GM21737 (cell line): ENCODE data around the gene FBXO21.

Experiments used
- ATAC-seq: cut with Tn5 transposase; IDR thresholded peaks from one replicate; pipeline ENCODE4 v1.9.1; 2021; ENCODE audit warnings: mild to moderate bottlenecking, moderate library complexity; ENCODE audit not compliant: unreplicated experiment

FBXO21 gene

DNA sequence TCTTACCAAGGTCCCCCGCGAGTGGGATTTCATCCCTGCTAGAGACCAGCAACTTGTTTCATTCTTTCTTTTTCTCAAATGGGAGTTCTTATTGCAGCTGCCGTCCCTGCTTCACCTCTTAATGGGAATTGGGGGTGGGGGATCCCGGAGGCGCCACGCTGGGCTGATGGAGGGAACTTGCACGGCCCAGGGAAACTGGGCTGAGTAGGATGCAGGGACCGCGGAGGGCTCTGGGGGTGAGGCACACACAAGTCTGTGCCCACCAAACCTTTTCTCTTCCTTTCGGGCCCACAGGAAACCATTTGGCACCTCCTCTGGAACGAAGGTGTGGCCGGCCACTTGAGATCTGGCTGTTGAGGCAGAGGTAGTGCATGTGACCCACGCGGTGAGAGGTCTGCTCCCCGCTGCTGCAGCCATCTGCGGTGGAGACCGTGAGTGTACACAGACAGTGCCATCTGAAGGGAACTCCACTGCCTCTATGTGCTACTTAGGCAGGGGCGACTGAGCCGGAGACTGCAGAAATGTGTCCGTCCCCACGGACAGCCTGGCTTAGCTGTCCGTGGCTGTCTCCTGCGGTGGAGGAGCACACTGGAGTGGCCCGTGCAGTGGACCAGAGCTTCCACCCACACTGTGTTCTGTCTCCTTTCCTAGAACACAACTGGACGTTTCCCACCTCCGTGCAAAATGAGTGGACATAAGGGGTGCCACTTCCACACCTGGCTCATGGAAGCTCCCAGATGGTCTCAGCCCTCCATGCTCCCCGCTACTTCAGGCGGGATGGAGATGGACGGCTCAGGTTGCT is 49.0 kb downstream of the FBXO21 start:
- ATAC-seq = no peak

DNA sequence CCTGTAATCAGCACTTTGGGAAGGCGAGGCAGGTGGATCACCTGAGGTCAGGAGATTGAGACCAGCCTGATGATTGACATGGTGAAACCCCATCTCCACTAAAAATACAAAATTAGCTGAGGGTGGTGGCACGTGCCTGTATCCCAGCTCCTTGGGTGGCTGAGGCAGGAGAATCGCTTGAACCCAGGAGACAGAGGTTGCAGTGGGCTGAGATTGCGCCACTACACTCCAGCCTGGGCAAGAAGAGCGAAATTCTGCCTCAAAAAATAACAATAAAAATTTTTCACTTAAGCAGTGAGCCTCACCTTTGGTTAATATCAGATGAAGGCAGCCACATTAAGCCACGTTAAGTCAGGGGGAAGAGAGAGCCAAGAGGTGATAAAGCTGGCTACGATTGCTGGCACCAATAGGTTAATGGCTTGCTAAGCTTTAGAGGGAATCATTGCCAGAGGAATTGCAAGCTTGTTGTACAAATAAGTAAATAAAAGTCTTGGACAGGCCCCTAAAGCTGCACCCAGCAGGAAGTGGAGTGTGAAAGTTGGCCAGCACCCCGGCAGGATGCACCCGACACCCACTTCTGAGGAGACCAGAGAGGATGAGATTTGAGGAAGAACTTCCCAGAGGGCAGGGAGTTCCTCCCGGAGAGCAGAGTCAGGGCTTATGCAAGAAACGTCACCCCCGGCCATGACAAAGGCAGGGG is 49.7 kb downstream of the FBXO21 start:
- no peak for ATAC-seq

DNA sequence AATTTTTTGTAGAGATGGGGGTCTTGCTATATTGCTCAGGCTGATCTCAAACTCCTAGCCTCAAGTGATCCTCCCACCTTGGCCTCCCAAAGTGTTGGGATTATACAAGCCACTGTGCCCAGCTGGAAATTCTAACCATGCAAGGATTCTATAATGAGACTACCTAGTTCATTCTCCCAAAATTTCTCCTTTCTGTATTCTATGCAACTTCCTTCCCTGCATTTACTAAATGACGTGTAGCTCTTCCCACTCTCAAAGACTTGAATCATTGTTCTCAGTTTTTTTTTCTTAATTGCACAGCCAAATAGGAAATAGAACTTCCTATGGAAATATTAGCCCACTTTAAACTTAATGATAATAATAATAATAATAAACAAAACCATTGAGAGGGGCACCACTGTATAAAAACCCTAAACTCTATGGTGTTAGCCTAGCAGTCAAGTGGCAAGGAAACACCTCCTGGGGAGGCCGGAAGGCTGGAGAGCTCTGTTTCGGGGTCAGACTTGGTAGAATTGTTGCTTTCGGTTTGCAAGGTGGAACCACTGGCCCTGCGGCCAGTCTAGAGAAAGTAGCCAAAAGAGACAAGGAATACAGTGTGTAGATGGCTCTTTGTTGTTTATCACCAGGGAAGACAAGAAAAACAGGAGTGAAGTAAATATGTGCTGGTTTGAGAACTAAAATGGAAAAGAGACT is 51.1 kb downstream of the FBXO21 start:
- ATAC-seq = no peak

DNA sequence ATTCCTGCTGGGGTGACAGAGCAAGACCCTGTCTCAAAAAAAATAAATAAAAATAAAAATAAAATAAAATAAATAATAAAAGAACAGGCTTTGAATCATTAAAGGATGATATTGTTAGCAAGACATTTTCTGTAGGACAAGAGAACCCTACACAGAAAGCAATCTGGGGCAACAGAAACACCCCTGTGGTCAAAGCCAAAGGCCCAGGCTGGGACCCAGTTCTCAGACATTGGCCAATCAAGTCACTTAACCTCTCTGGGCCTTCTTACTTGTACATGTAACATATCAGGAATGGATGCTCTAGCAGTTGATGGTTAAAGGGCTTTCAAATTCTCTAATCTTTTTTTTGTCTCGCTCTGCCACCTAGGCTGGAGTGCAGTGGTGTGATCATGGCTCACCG is 55.5 kb downstream of the FBXO21 start:
- no peak for ATAC-seq

DNA sequence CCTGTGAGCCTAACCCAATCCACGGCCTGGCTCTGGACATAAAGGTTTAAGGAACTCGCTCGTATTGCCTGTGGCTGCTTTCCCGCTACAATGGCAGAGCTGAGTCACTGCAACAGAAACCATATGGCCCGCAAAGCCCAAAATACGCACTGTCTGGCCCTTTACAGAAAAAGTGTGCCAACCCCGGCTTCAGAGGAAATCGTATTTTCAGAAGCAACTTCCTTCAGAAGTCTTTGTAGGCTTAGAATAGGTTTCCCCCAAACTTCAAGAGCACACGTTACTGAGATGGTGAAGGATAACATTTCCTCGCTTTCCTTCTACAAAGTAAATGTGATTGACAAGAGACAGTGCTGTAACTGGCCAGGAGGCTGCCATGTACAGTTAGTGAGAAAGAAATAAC is 56.2 kb downstream of the FBXO21 start:
- no peak for ATAC-seq

DNA sequence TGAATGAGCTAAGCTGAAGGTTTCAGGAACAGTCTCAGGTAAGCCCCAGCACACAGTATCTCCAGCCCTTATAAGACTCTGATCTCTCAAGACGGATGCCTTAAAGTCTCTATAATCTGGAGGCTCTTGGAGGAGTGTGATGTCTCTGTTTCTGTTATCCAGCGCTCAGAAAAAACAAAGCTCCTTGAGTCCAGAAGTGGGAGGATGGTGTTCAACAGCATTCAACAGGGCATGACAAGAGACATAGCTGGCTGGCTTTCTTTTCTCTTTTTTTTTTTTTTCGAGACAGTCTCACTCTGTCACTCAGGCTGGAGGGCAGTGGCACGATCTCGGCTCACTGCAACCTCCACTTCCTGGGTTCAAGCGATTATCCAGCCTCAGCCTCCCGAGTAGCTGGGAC is 59.5 kb downstream of the FBXO21 start:
- ATAC-seq = no peak

DNA sequence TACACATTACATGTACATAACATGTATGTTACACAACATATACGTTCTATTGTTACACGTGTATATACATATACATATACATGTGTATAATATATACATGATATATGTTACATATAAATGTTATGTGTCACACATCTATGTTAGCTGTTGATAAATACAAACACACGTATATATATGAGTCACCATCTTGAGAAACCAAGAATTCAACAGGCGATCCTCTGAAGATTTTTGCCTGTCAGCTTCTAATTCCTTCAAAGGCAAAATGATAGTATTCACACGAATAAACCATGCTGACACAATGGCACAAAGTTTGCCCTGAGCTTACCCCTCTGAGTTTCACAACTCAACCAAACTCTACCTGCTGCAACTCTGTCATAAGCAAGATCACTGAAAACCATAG is 60.9 kb downstream of the FBXO21 start:
- ATAC-seq = no peak

DNA sequence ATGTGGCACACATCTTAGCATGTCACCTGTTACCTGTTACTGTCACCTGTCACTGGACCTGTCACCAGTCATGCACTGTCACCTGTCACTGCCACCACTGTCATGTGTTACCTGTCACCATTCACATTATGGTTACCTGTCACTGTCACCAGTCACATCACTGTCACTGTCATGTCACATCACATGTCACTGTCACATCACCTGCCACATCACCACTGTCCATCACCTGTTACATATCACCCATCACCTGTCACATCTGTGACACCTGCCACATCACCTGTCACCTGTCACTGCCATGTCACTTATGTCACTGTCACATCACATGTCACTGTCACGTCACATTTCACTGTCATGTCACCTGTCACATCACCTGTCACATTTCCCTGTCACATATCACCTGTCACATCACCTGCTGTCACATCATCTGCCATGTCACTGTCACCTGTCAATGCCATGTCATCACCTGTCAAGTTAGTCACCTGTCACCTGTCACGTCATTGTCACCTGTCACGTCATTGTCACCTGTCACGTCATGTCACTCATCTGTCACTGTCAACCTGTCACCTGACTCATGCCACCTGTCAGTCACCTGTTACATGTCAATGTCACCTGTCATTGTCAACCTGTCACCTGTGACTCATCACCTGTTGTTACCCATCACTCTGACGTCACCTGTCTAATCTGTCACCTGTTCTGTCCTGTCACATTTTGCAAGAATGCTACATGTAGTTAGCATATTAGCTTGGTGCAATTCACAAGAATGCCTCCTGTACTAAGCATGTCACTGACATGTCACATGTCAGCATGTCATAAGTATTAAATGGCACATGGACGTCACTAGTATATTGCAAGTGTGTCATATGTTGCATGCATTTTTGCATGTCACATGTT is 62.1 kb downstream of the FBXO21 start:
- ATAC-seq = no peak

DNA sequence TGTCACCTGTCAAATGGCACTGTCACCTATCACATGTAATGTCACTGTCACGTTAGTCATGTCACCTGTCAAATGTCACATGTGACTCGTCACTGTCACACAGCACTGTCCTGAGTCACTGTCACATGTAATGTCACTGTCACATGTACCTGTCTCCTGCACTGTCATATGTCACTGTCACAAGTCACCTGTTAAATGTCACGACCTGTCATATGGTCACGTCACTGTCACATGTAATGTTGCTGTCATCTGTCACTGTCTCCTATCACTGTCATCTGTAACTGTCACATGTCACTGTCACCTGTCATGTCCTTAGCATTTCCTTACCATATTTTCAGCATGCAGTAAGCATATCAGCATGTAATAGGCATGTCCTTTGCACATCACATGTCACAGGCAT is 63.9 kb downstream of the FBXO21 start:
- ATAC-seq = no peak

DNA sequence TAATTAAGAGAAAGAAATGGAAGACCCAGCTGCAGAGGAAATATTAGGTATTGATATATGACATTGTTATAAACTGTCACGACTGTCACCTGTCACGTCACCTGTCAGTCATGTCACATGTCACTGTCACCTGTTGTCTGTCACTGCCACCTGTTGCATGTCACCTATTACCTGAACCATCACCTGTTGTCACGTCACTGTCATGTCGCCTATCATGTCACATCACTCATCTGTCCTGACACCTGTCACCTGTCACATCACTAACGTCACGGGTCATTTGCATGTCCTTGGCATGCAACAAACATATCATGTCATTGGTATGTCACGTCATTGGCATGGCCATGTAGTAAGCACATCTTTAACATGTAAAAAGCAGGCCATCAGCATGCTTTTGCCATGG is 64.5 kb downstream of the FBXO21 start:
- no peak for ATAC-seq

DNA sequence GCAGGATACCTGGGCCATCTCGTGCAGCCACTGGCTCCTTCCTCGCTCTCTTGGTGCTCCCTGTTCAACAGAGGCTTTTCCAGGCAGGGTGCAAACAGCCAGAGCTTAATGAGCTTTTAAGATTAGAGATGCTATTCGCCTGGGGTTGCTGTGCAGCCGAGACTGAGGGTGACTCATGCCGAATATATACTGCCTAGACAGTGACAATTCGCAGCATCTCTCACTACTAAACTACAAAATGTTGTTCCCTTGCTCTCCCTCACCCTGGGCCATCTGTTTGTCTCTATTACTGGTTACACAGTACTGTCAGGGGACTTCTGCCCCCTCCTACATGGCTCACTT is 65.0 kb downstream of the FBXO21 start:
- ATAC-seq = no peak

DNA sequence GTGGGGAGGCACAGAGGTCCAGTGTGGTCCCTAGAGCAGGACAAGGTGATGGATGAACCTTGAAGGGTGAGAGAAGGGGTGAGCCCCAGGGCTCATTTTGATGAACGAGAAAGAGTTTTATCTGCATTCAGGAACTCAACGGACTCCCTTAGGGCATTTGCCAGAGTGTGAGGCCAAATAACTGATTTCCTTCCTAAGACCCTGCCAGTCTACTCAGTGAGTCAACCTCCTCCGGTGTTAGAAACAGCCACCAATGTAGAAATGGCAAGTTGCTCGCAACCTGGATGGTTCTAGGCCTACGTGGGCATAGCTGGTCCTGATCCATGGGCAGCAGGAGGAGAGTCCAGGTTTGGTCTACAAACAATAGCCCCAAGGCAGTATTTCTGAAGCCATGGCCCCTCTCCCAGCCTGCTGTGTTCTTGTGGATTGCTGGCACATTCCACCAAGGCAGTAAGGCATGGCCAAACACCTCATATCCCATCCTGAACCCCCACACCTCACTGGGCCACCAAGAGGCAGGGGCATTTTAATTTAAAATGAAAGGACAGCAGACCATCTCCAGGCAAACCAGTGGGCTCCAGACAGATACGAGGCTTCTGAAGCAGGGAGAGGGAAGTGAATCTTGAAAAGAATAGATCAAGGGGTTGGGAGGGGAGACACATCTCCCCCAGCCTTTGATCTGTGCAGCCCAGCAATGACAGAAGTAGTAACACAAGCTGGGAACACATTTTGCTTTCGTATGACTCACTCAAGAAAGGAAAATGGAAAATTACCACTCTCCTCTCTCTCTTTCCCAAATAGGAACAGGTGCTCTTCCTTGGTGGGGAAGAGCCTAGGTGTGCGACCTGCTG is 65.6 kb downstream of the FBXO21 start:
- no peak for ATAC-seq

DNA sequence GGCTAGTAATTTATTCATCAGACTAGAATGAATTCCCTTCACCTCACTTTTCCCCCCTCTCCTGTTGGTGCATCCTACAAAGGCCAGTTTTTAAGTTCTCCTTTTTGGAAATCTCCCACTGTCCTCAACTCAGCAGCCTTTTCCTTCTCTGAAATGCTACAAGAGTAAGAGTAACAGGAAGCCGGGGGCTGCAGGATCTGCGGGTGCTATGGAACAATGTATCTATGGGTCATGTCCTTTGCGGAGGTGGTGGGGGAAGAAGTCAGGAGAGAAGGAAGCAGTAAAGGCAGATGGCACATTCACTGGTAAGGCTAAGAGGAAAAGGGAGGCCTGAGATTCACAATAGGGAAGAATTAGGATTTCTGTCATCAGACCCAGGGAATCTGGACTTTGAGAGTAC is 68.8 kb downstream of the FBXO21 start:
- ATAC-seq = no peak

DNA sequence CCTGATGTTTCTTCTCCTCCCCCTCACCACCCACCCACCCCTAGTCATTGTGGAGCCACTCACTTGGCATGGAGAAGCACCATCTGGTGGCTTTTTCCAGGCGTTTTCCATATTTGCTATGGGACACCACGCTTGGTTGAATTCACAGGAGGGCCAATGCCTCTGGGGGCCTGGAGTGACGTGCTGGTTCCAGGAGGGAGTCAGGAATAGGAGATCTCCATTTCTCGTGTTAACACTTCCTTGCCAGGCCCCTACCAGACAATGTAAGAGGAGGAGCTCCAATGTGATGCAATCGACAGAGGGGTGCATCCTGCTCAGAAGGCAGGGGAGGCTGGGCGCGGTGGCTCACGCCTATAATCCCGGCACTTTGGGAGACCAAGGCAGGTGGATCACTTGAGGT is 69.5 kb downstream of the FBXO21 start:
- no peak for ATAC-seq

DNA sequence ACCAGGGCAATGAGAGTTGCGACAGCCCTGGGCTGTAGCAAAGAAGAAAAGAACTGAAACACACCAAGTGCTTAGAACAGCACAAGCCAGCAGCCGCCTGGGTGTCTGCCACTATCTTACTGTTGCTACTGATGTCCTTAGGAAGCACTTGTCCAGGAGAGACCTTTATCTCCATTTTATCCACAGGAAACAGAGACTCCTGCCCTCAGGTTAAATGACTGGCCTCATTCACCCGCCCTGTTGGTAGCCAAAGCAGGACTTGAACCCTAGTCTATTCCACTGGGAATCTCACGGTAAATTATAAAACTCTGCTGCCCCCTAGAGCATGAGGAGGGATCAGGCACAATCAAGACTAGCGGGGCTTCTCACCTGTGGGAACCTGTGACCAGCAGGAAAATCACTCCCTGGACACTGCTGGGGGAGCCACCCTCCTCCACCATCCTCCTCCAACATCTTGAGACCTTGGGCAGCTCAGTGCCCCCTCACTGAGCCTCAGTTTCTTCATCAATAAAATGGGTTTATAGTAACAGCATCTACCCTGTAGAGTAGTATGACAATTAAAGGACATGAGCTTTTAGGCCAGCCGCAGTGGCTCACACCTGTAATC is 70.6 kb downstream of the FBXO21 start:
- no peak for ATAC-seq

DNA sequence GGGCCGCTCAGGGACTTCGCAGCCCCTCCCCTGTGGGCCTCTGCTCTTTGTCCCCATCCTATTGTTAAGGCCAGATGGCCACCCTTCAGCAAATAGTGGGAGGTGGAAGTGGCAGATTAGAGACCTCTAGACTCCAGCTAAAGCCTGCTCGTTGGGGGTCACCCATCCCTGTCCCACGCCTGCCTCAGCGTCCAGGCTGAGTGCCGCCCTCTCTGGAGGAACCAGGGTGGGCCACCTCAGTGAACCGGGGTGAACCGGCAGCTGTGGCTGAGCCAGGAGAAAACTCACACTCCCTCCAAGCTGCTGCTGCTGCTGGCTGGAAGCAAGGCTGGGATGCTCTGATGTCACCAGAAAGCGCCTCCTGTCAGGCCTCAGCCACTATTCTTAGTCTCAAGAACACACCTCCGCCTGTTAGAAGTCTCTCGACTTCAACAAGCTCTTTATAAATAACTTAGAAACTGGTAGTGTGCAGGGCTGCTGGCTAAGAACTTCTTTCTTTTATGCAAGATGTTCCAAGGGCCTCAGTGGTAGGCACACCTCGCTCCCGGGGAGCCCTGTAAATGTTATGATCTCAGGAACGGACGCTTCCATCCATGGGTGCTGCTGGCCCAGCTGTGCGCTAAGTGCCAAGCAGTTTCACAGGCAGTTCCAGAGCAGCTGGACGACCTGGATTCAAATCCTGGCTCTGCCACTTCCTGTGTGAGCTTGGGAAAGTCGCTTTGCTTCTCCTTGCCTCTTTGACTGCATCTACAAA is 71.3 kb downstream of the FBXO21 start:
- ATAC-seq = no peak

DNA sequence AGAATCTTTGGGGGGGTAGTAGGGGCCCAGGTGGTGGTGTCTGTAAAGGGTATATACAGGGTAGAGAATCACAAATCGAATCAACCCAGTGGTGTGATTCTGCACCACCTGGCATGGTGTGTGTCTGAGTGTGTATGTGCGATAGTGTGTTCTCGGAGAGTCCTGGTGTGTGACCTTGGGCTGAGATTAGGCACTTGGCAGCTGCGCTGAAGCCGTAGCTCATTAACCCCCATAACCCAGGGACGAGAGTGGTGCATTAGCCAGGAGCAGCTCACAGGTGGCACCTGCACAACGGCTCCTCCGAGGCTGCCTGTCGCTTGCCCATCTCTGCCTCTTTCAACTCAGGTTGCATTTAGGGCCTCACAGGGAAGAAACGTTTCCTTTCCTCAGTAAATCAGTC is 75.5 kb downstream of the FBXO21 start:
- ATAC-seq = no peak

DNA sequence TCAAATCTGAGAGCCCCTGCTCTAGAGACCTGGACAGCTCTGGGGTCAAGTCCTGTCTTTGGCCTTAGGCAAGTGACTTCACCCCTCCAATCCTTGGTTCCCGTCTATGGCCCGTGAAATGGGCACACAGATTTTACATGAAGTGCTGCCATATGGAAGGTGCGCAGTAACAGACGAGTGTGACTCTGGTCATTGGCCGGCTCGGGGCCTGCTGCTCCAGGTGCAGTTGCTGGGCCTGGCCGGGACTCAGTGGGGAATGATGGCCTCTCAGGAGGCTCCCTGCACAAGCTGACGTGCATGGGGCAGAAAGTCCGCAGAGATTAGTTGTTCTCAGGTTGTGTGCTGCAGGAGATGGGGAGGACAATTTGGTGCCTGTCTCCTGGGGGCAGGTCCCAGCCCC is 77.0 kb downstream of the FBXO21 start:
- ATAC-seq = no peak
